ENCODE data around the gene TUBGCP6. TPM values are rescaled to one million over a fixed set of nuclear protein-coding genes. Genes with fewer than 3 reads are reported as not detected.

Gene TUBGCP6
- total RNA-seq, 1 donor from 2014 or later: 56.4 TPM

- intact Hi-C loops (cut with micrococcal nuclease): no loop called here
Observed at GRCh38 chr22:50216055-50216683, 28.7 kb downstream of the TUBGCP6 start.

DNA sequence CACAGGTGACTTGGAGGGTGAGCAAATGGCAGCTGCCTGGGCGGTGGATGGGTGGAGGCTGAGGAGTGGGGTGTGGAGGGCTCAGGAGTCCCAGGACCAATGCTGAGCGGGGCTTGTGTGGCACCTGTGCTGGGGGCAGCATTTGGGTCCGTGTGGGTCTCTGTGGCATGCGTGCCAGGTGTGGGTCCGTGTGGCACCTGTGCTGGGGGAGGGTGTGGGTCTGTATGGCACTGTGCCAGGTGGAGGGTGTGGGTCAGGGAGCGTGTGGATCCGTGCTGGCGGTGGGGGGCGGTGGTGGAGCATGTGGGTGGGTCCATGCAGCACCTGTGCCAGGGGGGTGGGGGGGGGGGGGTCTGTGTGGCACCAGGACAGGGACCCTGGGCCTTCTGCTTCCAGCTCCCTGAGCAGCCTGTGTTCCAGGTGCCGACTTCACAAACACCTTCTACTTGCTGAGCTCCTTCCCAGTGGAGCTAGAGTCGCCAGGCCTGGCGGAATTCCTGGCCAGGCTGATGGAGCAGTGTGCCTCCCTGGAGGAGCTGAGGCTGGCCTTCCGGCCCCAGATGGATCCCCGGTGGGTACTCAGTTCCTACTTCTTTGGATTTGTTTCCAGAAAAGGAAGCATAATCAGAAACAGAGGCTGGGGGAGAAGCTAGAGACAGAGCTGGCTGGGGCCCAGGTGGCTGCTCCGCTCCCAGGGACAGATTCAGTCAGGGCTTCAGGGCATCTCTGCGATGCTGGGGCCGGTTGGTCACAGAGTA, 29.3 kb downstream of the TUBGCP6 start:
- intact Hi-C loops (cut with micrococcal nuclease): no loop called here

DNA sequence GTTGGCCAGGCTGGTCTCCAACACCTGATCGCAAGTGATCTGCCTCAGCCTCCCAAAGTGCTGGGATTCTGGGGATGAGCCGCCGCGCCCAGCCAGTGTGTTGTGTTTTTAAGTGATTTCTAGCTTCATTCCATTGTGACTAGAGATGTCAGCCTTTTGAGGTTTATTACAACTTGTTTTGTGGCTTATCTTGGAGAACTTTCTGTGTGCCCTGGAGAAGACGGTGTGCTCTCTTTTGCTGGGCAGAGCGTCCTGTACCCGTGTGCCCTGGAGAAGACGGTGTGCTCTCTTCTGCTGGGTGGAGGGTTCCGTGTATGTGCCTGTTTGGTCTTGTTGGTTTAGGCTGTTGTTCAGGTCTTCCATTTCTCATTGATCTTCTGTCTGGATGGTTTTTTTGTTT, 31.6 kb downstream of the TUBGCP6 start:
- intact Hi-C loops (cut with micrococcal nuclease): no loop called here

DNA sequence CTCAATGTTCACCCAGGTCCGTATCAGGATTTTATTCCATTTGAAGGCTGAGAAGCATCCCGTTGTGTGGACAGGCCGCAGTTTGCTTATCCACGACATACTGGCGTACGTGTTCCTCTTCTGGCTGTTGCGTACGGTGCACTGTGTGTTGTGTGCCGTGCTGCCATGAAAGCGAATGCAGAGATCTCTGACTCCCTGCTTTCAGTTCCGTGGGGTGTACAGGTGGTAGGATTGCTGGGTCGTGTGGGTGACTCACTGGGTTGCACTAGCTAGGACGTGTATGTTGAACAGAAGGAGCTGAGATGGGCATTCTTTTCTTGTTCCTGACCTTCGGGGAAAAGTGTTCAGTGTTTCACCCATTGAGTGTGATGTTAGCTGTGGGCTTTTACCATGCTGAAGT, 33.7 kb downstream of the TUBGCP6 start:
- intact Hi-C loops (cut with micrococcal nuclease): no loop called here

GRCh38 chr22:50210378-50211139, 34.3 kb downstream of the TUBGCP6 start:
- intact Hi-C loops (cut with micrococcal nuclease): loop anchor here (1.0 kb wide), 1 partner anchor 61 kb away; no protein-coding TSS in a partner anchor

DNA sequence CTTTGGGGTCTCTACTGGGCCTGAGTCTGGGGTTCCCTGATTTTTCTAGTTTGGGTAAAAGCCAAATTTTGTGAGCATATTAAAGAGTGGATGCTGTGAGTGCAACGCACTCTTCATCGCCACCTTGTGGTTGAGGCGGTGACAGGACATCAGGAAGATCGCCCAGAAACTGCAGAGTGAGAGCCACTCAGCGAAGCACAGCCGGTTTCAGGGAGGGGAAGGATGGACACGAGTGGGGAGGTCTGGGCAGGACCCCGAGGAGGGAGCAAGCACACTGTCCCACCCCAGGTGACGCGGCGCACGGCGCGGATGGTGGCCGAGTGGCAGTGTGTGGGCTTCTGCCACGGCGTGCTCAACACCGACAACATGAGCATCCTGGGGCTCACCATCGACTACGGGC, 34.9 kb downstream of the TUBGCP6 start:
- intact Hi-C loops (cut with micrococcal nuclease): loop anchor here (1.0 to 5.0 kb wide), 2 partner anchors 61 to 443 kb away; no protein-coding TSS in a partner anchor

DNA sequence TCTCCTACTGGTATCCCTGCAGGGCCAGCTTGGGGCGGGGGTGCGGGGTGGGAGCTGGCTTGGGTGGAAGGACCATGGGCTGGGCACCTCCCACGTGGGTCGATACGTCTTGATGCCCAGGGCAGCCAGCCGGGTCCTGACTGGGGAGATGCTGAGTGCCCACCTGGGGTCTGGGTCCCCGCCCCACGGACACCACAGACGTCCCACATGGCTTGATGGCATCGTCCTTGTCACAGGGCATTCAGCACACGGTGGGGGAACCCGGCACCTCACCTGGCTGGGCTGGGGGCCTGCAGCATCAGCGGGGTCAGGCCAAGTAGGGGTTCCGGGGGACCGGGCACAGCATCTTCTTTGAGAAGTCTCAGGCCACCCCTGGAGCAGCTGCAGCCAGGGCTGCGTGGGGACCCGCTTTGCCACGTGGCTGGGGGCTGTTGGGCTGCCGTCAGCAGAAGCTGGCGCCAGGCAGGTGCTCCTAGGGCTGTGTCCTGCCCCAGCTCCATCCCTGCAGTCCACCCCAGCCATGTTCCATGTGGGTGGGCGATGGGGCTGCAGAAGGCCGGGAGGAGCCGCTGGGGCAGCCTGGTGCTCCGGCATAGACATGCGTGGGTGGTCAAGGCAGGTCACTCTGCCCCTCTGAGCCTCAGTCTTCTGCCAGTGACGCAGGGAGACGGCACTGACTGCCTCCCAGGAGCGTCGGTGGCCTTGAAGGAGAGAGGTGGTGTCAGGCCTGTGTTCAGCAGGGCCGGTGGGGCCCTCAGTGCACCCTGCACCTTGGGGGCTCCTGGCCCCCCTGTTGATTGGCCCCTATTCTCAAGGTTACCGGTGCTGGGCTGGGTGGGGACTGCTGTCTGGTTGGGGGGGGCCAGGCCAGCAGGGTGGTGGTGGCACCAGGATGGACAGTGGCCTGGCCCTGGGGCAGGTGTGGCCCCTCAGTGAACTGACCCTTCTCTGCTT, 35.6 kb downstream of the TUBGCP6 start:
- intact Hi-C loops (cut with micrococcal nuclease): loop anchor here (5.0 kb wide), 1 partner anchor 442 kb away; no protein-coding TSS in a partner anchor

DNA sequence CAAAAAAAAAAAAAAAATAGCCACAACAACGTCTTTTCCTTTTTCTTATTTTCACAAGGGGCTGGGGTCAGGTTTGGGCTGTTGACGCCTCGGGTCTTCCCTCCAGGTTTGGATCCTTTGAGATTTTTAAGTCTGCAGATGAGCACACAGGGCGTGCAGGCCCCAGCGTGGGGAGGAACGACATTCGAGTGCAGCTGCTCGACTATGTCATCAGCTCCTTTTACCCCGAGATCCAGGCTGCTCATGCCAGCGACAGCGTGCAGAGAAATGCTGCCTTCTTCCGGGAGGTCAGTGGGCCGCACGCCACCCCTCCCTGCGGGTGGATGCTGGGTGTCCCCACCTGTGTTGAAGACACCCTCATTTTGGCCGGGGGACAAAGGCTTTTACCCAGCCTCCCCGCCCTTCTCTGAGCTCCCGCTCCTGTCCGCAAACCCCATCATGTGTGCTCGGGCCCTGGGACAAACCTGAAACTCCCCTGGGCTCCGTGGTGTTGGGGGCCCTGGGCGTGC, 36.3 kb downstream of the TUBGCP6 start:
- intact Hi-C loops (cut with micrococcal nuclease): loop anchor here (5.0 kb wide), 1 partner anchor 441 kb away; no protein-coding TSS in a partner anchor

DNA sequence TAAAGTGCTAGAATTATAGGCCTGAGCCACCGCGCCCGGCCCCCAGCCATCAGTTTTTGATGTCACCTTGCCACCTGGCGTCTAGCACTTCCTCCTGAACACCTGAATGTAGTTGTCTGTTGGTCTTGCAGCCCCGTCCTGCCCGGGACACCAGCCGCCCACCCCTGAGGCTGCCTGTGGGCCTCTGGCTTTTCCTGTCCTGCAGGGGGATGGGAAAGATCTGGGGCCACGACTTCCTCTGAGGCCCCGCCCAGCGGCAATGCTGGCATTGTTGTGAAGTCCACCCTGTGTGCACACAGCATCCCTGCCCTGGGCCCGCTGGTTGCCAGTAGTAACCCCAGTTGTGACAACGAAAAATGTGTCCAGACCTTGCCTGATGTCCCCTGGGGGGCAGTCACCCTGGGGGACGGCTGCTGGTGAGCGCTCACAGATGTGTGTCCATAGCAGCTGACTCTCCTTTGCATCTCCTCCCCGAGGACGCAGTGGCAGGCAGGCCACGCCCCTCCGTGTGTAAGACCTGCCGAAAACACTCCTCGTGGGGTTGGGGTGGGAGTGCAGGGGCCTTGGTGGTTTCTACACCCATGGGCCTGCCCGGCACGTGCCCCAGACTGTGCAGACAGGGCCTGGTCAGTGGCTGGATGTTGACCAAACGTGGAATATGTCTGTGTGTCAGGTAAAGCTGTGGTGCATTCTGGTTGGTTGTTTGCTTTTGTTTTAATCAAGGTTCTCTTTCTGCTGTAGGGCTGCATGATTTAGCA, 37.3 kb downstream of the TUBGCP6 start:
- intact Hi-C loops (cut with micrococcal nuclease): loop anchor here (5.0 kb wide), 1 partner anchor 440 kb away; no protein-coding TSS in a partner anchor

DNA sequence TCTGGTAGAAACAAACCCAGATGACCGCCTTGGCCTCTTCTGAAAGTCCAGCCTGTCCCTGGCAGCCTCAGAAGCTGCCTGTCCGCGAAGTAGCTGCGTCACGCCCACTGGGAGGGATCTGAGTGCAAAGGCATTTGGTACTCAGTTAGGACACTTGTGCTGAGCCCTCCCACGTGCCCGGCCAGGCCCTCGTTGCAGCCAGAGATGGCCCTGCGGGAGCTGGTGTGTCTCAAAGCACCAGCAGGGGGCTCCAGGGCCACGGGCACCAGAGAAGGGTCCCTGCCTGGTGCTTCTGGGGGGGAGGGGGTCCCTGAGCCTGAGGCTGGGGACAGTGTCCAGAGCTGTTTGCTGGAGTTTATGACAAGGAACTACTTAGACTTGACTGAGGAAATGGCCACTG, 38.2 kb downstream of the TUBGCP6 start:
- intact Hi-C loops (cut with micrococcal nuclease): loop anchor here (5.0 kb wide), 1 partner anchor 439 kb away; no protein-coding TSS in a partner anchor

DNA sequence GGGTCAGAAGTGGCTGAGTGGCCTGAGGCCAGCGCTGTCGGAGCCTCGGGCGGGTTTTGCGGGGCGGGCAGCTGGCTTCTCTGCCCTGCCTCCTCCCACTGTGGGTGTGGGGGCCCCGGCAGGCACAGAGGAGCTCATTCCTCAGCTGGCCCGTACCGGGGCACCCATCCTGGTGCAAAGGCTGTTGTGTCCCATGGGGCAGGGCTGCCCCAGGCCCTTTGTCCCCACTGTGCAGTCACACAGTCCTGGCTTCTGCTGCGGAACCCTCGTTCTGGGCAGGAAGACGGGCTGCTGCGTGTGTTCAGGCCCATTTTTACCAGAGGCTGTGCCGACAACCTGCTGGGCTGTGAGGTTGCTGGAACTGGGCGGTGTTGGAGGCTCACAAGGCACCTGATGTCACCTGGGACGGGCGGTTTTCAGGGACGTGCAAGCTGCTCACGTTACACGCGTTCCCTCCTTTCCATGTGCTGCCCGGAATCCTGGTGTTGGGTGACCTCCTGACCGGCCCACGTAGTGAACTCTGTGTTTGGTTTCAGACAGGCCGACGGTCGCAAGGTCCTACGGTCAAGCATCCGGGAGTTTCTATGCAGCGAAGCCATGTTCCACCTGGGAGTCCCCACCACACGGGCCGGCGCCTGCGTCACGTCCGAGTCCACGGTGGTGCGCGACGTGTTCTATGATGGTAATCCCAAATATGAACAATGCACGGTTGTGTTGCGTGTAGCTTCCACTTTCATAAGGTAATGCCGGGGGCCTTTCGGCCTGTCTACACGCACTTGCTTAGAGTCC, 38.8 kb downstream of the TUBGCP6 start:
- intact Hi-C loops (cut with micrococcal nuclease): loop anchor here (5.0 kb wide), 1 partner anchor 439 kb away; no protein-coding TSS in a partner anchor

DNA sequence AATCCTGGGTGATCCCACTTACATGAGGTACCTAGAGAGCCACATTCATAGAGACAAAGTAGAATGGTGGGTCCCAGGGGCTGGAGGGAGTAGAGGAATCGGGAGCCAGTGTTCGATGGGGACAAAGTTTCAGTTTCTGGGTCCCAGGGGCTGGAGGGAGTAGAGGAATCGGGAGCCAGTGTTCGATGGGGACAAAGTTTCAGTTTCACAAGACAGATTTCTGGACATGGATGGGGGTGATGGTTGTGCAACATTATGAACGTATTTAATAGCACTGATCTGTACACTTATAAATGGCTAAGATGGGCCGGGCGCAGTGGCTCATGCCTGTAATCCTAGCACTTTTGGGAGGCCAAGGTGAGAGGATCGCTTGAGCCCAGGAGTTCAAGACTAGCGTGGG, 39.8 kb downstream of the TUBGCP6 start:
- intact Hi-C loops (cut with micrococcal nuclease): loop anchor here (5.0 kb wide), 1 partner anchor 438 kb away; no protein-coding TSS in a partner anchor

GRCh38 chr22:50204571-50204970, 40.3 kb downstream of the TUBGCP6 start:
- intact Hi-C loops (cut with micrococcal nuclease): no loop called here

- intact Hi-C loops (cut with micrococcal nuclease): no loop called here
Observed at GRCh38 chr22:50203288-50203687, 41.5 kb downstream of the TUBGCP6 start.

GRCh38 chr22:50202130-50202666, 42.6 kb downstream of the TUBGCP6 start:
- intact Hi-C loops (cut with micrococcal nuclease): no loop called here

DNA sequence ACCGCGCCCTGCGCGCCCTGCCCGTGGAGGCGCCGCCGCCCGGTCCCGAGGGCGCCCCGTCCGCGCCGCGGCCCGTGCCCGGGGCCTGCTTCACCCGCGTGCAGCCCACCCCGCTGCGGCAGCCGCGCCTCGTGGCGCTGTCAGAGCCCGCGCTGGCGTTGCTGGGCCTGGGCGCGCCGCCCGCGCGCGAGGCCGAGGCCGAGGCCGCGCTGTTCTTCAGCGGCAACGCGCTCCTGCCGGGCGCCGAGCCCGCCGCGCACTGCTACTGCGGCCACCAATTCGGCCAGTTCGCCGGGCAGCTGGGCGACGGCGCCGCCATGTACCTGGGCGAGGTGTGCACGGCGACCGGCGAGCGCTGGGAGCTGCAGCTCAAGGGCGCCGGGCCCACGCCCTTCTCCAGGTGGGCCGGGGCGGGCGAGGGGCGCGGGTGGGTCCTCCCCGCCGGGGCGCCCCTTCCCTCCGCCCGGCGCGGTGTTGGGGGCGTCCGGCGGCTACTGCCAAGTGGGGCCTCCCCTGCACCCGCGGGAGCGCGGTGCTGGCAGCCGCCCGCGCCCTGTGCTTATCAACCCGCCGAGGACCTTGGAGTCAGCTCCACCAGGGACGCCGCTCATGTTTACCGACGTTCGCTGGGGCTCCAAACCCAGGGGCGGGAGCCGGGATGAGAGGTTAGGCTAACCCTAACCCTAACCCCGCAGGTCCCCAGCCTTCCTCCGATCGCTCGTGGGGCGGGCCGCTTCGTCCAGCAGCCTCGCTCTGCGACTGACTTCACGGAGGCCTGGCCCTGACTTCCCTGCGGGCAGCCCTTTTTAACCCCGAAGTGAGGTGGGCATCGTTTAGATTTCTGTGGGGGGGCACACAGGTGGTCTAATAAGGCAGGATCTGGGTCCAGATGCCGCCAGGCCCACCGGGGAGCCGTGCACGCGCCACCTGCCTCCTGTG, 43.4 kb downstream of the TUBGCP6 start:
- intact Hi-C loops (cut with micrococcal nuclease): loop anchor here (2.0 kb wide), 2 partner anchors 17 to 427 kb away; partner anchors contain the start of genes ARSA and TRABD
